Heart left ventricle (tissue), 16 donors: ENCODE results near the gene GAPVD1. TPM values are rescaled to one million over a fixed set of nuclear protein-coding genes. Genes with fewer than 3 reads are reported as not detected.

Experiments used
- ATAC-seq, 4 donors: fragments of 200-7000 bp; cut with Tn5 transposase; one replicate each; pipeline ENCODE4 v1.9.1; 2020 to 2022; ENCODE audit warnings: moderate library complexity in 4 of 4, mild to moderate bottlenecking in 3 of 4, moderate number of reproducible peaks in 1 of 4
- DNase-seq, 5 donors: peaks; one replicate each; pipeline ENCODE4 v3.0.0-alpha.2; 2020
- H3K27ac ChIP-seq, 12 donors: fragments of 200-600 bp; sonication (generic) in 4 of 12; one replicate each; pipeline versions ENCODE4 v1.5.0 to v1.8.0; 2016 to 2022; ENCODE audit warnings: mild to moderate bottlenecking in 2 of 12
- H3K27me3 ChIP-seq, 9 donors: fragments of 200-600 bp; sonication (generic) in 2 of 9; one replicate each; pipeline versions ENCODE4 v1.5.1 to v1.8.0; 2016 to 2022; ENCODE audit warnings: mild to moderate bottlenecking in 3 of 9
- H3K36me3 ChIP-seq, 9 donors: fragments of 200-600 bp; sonication (generic) in 2 of 9; one replicate each; pipeline versions ENCODE4 v1.5.0 to v1.8.0; 2018 to 2022; ENCODE audit warnings: mild to moderate bottlenecking in 2 of 9
- H3K4me1 ChIP-seq, 12 donors: fragments of 200-600 bp; sonication (generic) in 4 of 12; one replicate each; pipeline versions ENCODE4 v1.5.0 to v1.8.0; 2016 to 2022; ENCODE audit warnings: mild to moderate bottlenecking in 3 of 12
- H3K4me3 ChIP-seq, 12 donors: fragments of 200-600 bp; sonication (generic) in 4 of 12; one replicate each; pipeline versions ENCODE4 v1.5.0 to v1.8.0; 2017 to 2022; ENCODE audit warnings: mild to moderate bottlenecking in 9 of 12, moderate library complexity in 4 of 12
- H3K9me3 ChIP-seq, 12 donors: fragments of 200-600 bp; sonication (generic) in 4 of 12; one replicate each; pipeline versions ENCODE4 v1.5.0 to v1.8.0; 2016 to 2022; ENCODE audit warnings: mild to moderate bottlenecking in 1 of 12
- POLR2A ChIP-seq, 2 donors: fragments of 450-650 bp; IDR thresholded peaks; one replicate each; pipeline ENCODE4 v1.6.1; 2017; ENCODE audit warnings: antibody characterized with exemption in 2 of 2, mild to moderate bottlenecking in 2 of 2, moderate library complexity in 2 of 2
- WGBS, 4 donors: extraction: QIAGEN DNeasy Blood & Tissue Kit in 2 of 4; methylation state at CpG; one replicate each; pipeline versions ENCODE4 v1.1.5 to v1.1.7; 2013 to 2018; 5-methylcytosine and 5-hydroxymethylcytosine counted together
- intact Hi-C, 10 donors: fragments of 100-400 bp; cut with DNase I; formaldehyde crosslinking; loops; one replicate each; pipeline versions ENCODE4 v1.11.1 to v1.14.2; 2022
- polyA plus RNA-seq, 2 donors: library from polyadenylated mRNA; stranded (reverse); fragments of 200-250 nt; gene quantifications; one replicate each; pipeline ENCODE4 v1.2.3, GENCODE V29; 2013
- total RNA-seq, 9 donors: library from RNA; depleted of rRNA in 2 of 9; stranded (reverse); fragments of >200 nt in 2 of 9; fragmentation: NEBNext Ultra II Directional in 3 of 9; extraction: Animal tissue kit (Norgen Biotek cat#: 25700) in 3 of 9; gene quantifications; one replicate each; pipeline versions ENCODE4 v1.1.0 to v1.2.4, GENCODE V29; 2016 to 2023
- TF ChIP-seq, protein P1 (sequence below), 12 donors: fragments of 200-600 bp; sonication (generic) in 4 of 12; IDR thresholded peaks; one replicate each; pipeline versions ENCODE4 v1.5.0 to v1.8.0; 2018 to 2022; ENCODE audit warnings: antibody characterized with exemption in 12 of 12, mild to moderate bottlenecking in 5 of 12
- donor health status: ischemic (EF 13 %, LVEDD 7.1; RV severe dilation, severe dysfunction).
- donor health status: healthy with polysubstance abuse.
- donor health status: DM: no; HTN: yes; CAD: no.
- donor health status: DM: no; HTN: no; CAD: no.
- donor health status: ischemic (EF 25% LVEDD 6.9; RV normal size, moderate dysfunction).
- donor health status: ischemic (EF 25% LVEDD 5.7; RV mildly dilated, moderate dysfunction).
- donor health status: healthy.
- donor health status: DM: yes; HTN: yes; CAD: no.
- donor health status: ischemic (EF 35%, LVEDD 5.7; RV mildly dilated, moderate dysfunction).
- donor health status: nonischemic (EF 11% LVEDD 7.7; RV severe dilation, severe dysfunction).
- donor health status: DM: yes; HTN: yes; CAD: no.
- donor health status: PGD.
- donor health status: ischemic (EF 29% LVEDD 5.4; RV normal size, mild dysfunction).
- donor health status: nonischemic (EF 23%, LVEDD 6.1; RV moderate dilation, normal function).

GAPVD1 gene
- total and polyA plus RNA-seq, 11 donors = 7.2 to 45.5 (median 32.4) TPM

DNA sequence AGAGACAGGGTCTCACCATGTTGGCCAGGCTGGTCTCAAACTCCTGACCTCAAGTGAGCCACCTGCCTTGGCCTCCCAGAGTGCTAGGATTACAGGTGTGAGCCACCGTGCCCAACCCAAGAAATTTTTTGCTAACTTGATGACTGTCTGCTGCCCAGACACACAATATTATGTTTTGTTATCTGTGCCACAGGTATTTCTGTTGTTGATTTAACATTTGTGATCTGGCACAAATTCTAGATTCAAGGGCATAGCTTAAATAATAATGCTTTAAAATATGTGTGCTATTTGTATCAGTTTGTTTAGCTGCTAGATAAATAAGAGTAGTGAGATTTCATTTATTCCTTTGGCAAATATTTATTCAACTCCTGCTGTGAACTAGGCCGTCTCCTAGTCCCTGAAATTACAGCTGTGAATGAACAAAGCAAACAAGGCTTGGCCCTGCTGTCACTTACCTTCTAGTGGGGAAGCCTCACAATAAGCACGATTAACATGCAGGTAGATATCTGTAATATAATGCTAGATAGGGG lies 35.3 kb downstream of the GAPVD1 start:
- ATAC-seq (no peak), DNase-seq (no peak)
- no peaks in the 10 kb centered on the region for H3K9me3 ChIP-seq
- H3K4me1 ChIP-seq = peaks cover 0 to 21% (median 7%) of the 10 kb centered on the region in 12 donors
- no peaks in the 10 kb centered on the region for H3K27me3 ChIP-seq
- TF ChIP-seq POLR2A (IDR thresholded peaks at IDR 0.05) = no peak
- TF ChIP-seq, protein P1, sequence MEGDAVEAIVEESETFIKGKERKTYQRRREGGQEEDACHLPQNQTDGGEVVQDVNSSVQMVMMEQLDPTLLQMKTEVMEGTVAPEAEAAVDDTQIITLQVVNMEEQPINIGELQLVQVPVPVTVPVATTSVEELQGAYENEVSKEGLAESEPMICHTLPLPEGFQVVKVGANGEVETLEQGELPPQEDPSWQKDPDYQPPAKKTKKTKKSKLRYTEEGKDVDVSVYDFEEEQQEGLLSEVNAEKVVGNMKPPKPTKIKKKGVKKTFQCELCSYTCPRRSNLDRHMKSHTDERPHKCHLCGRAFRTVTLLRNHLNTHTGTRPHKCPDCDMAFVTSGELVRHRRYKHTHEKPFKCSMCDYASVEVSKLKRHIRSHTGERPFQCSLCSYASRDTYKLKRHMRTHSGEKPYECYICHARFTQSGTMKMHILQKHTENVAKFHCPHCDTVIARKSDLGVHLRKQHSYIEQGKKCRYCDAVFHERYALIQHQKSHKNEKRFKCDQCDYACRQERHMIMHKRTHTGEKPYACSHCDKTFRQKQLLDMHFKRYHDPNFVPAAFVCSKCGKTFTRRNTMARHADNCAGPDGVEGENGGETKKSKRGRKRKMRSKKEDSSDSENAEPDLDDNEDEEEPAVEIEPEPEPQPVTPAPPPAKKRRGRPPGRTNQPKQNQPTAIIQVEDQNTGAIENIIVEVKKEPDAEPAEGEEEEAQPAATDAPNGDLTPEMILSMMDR (IDR thresholded peaks at IDR 0.05) = no peak
- intact Hi-C loops = no loop called here
- H3K4me3 ChIP-seq = no peak overlapping the region
- H3K27ac ChIP-seq = no peak overlapping the region
- peaks cover 0 to 33% (median 28%) of the 10 kb centered on the region in 9 donors for H3K36me3 ChIP-seq
- 67 to 81% (median 76%) methylated on average over 3 of the region's 3 CpGs for WGBS, 4 donors

DNA sequence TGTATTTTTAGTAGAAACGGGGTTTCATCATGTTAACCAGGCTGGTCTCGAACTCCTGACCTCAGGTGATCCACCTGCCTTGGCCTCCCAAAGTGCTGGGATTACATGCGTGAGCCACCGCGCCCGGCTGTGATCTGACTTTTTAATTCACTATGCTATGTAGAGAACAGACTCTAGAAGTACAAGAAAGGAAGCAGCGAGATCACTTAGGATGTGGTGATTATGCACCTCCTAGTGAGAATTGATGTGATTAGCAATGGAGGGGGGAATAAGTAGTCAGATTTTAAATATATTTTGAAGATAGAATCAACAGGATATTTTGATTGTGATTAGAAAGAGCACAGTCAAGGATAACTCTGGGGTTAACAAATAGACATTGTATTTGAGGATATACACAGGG lies 36.3 kb downstream of the GAPVD1 start:
- 97 to 98% (median 97%) methylated on average over 7 of the region's 7 CpGs for WGBS, 4 donors
- peaks cover 0 to 43% (median 38%) of the 10 kb centered on the region in 9 donors for H3K36me3 ChIP-seq
- intact Hi-C loops = no loop called here
- DNase-seq = no peak
- H3K4me1 ChIP-seq = peaks cover 0 to 18% (median 7%) of the 10 kb centered on the region in 12 donors
- ATAC-seq = no peak
- no peaks in the 10 kb centered on the region for H3K27me3 ChIP-seq
- H3K27ac ChIP-seq = no peak overlapping the region
- TF ChIP-seq, protein P1 (IDR thresholded peaks at IDR 0.05) = no peak
- TF ChIP-seq POLR2A (IDR thresholded peaks at IDR 0.05) = no peak
- no peak overlapping the region for H3K4me3 ChIP-seq
- H3K9me3 ChIP-seq = no peaks in the 10 kb centered on the region

DNA sequence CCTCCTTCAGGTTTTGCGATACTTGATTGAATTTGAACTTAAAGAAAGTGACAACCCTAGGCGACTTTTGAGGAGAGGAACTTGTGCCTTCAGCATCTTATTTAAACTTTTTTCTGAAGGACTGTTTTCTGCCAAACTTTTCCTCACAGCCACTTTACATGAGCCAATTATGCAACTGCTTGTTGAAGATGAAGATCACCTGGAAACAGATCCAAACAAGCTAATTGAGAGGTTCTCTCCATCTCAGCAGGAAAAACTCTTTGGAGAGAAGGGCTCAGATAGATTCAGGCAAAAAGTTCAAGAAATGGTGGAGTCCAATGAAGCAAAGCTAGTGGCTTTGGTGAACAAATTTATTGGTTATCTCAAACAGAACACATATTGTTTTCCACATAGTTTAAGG lies 40.6 kb downstream of the GAPVD1 start:
- DNase-seq = no peak
- H3K27me3 ChIP-seq = no peaks in the 10 kb centered on the region
- intact Hi-C loops = no loop called here
- WGBS, 4 donors = 93 to 97% (median 95%) methylated on average over 2 of the region's 2 CpGs
- peaks cover 0 to 8% (median 1%) of the 10 kb centered on the region in 12 donors for H3K4me1 ChIP-seq
- TF ChIP-seq, protein P1 (IDR thresholded peaks at IDR 0.05) = no peak
- no peak overlapping the region for H3K27ac ChIP-seq
- ATAC-seq = no peak
- H3K36me3 ChIP-seq = peaks cover 0 to 84% (median 77%) of the 10 kb centered on the region in 9 donors
- H3K9me3 ChIP-seq = no peaks in the 10 kb centered on the region
- no peak overlapping the region for H3K4me3 ChIP-seq

DNA sequence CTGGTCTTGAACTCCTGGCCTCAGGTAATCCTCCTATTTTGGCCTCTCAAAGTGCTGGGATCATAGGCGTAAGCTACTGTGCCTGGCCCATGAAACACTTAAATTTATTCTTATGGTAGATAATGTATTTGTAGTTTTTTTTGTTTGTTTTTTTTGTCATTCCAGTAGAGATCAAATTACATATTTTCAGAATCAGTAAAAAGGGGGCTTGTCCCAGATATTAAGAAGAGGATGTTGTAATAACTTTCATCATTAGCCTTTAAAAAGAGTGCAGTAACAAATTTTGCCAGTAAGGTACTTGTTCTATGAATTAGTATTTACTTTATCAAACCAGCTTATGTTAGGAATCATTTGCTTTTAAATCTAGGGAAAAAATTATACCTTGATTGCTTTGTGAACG lies 42.6 kb downstream of the GAPVD1 start:
- Histone ChIP-seq H3K4me3 (no peak overlapping the region), H3K4me1 (no peaks in the 10 kb centered on the region), H3K27ac (no peak overlapping the region), H3K27me3 (no peaks in the 10 kb centered on the region), H3K9me3 (no peaks in the 10 kb centered on the region), H3K36me3 (peaks cover 0 to 97% (median 91%) of the 10 kb centered on the region in 9 donors)
- DNase-seq (no peak), ATAC-seq (no peak)
- intact Hi-C loops = no loop called here
- TF ChIP-seq, protein P1 (IDR thresholded peaks at IDR 0.05) = no peak
- no peak for TF ChIP-seq POLR2A (IDR thresholded peaks at IDR 0.05)
- WGBS, 4 donors = 98 to 100% (median 99%) methylated on average over 2 of the region's 2 CpGs
